A673 (cell line): Measurements from ENCODE around the gene ANXA11. TPM values are rescaled to one million over a fixed set of nuclear protein-coding genes. Genes with fewer than 3 reads are reported as not detected.

Source experiments
- BruUV-seq: library from RNA; stranded (reverse); fragments of 400-500 nt; replicated peaks from 2 replicates; lab custom pipeline; 2021; lab: Mats Ljungman, UMichigan
- CTCF ChIA-PET: fragments of 300-600 bp; sonication (Branson Sonifier 250); formaldehyde crosslinking; loops from one replicate; lab custom pipeline; 2022; ENCODE audit warnings: antibody characterized with exemption; lab: Charles Lee
- POLR2A ChIA-PET: fragments of 300-600 bp; sonication (Branson Sonifier 250); formaldehyde crosslinking; loops from one replicate; lab custom pipeline; 2022; ENCODE audit warnings: antibody characterized with exemption; ENCODE audit not compliant: low non-redundant PET; lab: Charles Lee
- DNase-seq: peaks from one replicate; pipeline ENCODE4 v3.0.0-alpha.2; 2015; ENCODE audit warnings: low spot score
- H3K27ac ChIP-seq: fragments of 200-600 bp; sonication (generic); 2 replicates; pipeline ENCODE4 v1.5.1; 2016; ENCODE audit warnings: mixed run types, low read depth, mild to moderate bottlenecking, mixed read lengths, antibody characterized with exemption, low read length; ENCODE audit not compliant: poor library complexity, severe bottlenecking
- H3K27me3 ChIP-seq: fragments of 200-600 bp; sonication (generic); replicated peaks from 2 replicates; pipeline ENCODE4 v1.6.1; 2017; ENCODE audit warnings: mixed run types, low read depth, mild to moderate bottlenecking, mixed read lengths, antibody characterized with exemption, low read length; ENCODE audit not compliant: insufficient read depth, poor library complexity
- H3K36me3 ChIP-seq: fragments of 200-600 bp; sonication (generic); 2 replicates; pipeline ENCODE4 v1.6.1; 2016; ENCODE audit warnings: mixed run types, mild to moderate bottlenecking, mixed read lengths, antibody characterized with exemption, low read length; ENCODE audit not compliant: insufficient read depth, poor library complexity, severe bottlenecking
- H3K4me1 ChIP-seq: fragments of 200-600 bp; sonication (generic); 2 replicates; pipeline ENCODE4 v1.6.1; 2017; ENCODE audit warnings: mixed run types, mild to moderate bottlenecking, mixed read lengths, antibody characterized with exemption, low read length; ENCODE audit not compliant: insufficient read depth, poor library complexity, severe bottlenecking
- H3K4me3 ChIP-seq: fragments of 200-600 bp; sonication (generic); 2 replicates; pipeline ENCODE4 v1.5.1; 2016; ENCODE audit warnings: low read depth, mixed run types, mild to moderate bottlenecking, mixed read lengths, low read length; ENCODE audit not compliant: poor library complexity, severe bottlenecking
- H3K9me3 ChIP-seq: fragments of 200-600 bp; sonication (generic); 2 replicates; pipeline ENCODE4 v1.6.1; 2016; ENCODE audit warnings: mixed run types, low read depth, mild to moderate bottlenecking, mixed read lengths, antibody characterized with exemption, low read length; ENCODE audit not compliant: poor library complexity, severe bottlenecking
- EZH2 ChIP-seq: fragments of 200-600 bp; sonication (generic); IDR thresholded peaks from 2 replicates; pipeline ENCODE4 v1.6.1; 2017; ENCODE audit warnings: borderline replicate concordance, low read depth, mild to moderate bottlenecking, mixed read lengths, antibody characterized with exemption, low read length; ENCODE audit not compliant: poor library complexity, severe bottlenecking
- intact Hi-C: fragments of 100-400 bp; cut with micrococcal nuclease; formaldehyde crosslinking; loops from one replicate; pipeline ENCODE4 v1.10.0; 2022; ENCODE audit not compliant: unreplicated experiment
- total RNA-seq: library from RNA; stranded (reverse); gene quantifications from 2 replicates; pipeline ENCODE4 v1.2.3, GENCODE V29; 2021
- TF ChIP-seq, protein P1 (sequence below): fragments of 300-800, 200-600 bp; sonication (generic); conservative IDR thresholded peaks from 2 replicates; pipeline ENCODE4 v1.5.1; 2017; ENCODE audit warnings: low read depth, mild to moderate bottlenecking, antibody characterized with exemption, low read length, moderate library complexity, mixed read lengths

ANXA11 gene
- total RNA-seq, 1 experiment from 2014 or later: 119 TPM

- ChIA-PET CTCF (no interaction called here), POLR2A (no interaction called here)
- intact Hi-C loops: no loop called here
- Histone ChIP-seq H3K27ac (no peak overlapping the region), H3K9me3 (no peaks in the 10 kb centered on the region), H3K4me3 (no peak overlapping the region), H3K36me3 (no peaks in the 10 kb centered on the region), H3K27me3 (no peaks in the 10 kb centered on the region), H3K4me1 (peaks cover 12% of the 10 kb centered on the region)
- TF ChIP-seq, protein P1, sequence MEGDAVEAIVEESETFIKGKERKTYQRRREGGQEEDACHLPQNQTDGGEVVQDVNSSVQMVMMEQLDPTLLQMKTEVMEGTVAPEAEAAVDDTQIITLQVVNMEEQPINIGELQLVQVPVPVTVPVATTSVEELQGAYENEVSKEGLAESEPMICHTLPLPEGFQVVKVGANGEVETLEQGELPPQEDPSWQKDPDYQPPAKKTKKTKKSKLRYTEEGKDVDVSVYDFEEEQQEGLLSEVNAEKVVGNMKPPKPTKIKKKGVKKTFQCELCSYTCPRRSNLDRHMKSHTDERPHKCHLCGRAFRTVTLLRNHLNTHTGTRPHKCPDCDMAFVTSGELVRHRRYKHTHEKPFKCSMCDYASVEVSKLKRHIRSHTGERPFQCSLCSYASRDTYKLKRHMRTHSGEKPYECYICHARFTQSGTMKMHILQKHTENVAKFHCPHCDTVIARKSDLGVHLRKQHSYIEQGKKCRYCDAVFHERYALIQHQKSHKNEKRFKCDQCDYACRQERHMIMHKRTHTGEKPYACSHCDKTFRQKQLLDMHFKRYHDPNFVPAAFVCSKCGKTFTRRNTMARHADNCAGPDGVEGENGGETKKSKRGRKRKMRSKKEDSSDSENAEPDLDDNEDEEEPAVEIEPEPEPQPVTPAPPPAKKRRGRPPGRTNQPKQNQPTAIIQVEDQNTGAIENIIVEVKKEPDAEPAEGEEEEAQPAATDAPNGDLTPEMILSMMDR: no peak
- no peak for TF ChIP-seq EZH2
- no peak for DNase-seq
- BruUV-seq: no TSS peak
These were observed 18.3 kb downstream of the ANXA11 start for GRCh38 chr10:80187060-80187459.

DNA sequence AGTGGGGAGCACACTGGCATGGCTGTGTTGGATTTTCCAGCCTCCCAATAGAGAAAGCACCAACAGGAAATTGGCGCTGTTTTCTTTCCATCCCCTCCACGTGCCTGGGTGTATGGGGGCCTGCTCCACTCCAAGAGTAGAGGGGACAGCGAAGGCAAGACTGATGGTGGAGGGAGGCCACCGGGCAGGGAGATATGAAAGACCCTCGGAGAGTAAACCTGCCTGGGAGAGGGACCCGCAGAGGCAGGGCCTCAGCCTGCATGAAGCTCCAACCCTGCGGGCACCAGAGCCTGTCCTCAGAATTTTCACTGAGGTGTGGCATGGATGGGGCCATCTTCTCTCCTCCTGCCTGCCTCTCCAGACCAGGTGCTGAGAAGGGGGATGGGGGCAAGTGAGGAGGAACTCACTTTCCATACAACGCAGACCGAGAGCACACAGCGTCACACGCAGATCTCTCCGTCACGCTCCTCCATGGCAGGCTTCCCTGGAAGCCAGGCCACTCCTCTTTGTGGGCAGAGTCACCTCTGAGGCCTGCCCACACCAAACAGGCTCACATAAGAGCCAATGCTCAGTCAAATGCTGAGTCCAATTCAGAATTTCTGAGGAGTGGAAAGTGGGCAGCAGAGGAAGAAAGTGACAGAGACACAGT lies 18.8 kb downstream of the ANXA11 start:
- H3K9me3 ChIP-seq: no peaks in the 10 kb centered on the region
- no peak for DNase-seq
- CTCF ChIA-PET: no interaction called here
- H3K4me1 ChIP-seq: peaks cover 12% of the 10 kb centered on the region
- H3K36me3 ChIP-seq: no peaks in the 10 kb centered on the region
- TF ChIP-seq, protein P1: no peak
- TF ChIP-seq EZH2: no peak
- BruUV-seq: no TSS peak
- POLR2A ChIA-PET: no interaction called here
- intact Hi-C loops: no loop called here
- no peak overlapping the region for H3K27ac ChIP-seq
- H3K27me3 ChIP-seq: no peaks in the 10 kb centered on the region
- H3K4me3 ChIP-seq: no peak overlapping the region

- Histone ChIP-seq H3K9me3 (no peaks in the 10 kb centered on the region), H3K36me3 (no peaks in the 10 kb centered on the region), H3K4me3 (no peak overlapping the region), H3K27ac (no peak overlapping the region), H3K27me3 (no peaks in the 10 kb centered on the region), H3K4me1 (peaks cover 12% of the 10 kb centered on the region)
- no TSS peak for BruUV-seq
- TF ChIP-seq, protein P1: no peak
- TF ChIP-seq EZH2: no peak
- intact Hi-C loops: no loop called here
- ChIA-PET CTCF (no interaction called here), POLR2A (no interaction called here)
- no peak for DNase-seq
These were observed 19.6 kb downstream of the ANXA11 start for GRCh38 chr10:80185578-80186299.
